Measurements from ENCODE around the gene HBG2. TPM values are rescaled to one million over a fixed set of nuclear protein-coding genes. Genes with fewer than 3 reads are reported as not detected.

Gene HBG2
- polyA plus RNA-seq, 1 donor from 2014 or later: not detected

DNA sequence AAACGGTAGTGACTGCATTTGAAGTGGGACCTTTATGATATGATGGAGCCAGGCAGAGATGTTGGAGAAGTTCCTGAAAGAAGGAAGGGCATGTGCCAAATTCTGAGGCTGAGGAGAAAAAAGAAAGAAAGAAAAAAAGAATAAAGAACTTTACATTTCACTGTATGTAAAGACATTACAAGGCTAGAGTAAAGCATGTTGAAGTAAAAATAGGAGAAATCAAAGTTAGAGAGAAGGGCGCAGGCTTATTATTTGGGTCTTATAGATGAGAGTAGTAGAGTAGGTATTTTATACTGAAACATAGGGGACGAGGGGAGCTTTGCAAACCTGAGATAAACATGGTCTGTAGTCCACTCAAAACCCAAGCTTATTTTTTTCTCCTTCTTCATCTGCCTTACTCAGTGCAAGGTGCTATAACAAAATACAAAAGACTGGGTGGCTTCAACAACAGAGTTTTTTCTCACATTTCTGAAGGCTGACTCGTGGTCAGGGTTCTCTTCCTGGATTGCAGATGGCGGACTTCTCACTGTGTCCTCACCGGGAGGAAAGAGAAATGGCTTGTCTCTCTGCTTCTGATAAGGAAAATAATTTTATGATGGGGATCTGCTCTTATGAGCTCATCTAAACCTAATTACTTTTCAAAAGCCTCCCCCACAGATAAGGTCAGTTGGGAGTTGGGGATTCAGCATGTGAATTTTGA, 7.7 kb downstream of the HBG2 start:
- Histone ChIP-seq H3F3A (ENCODE audit: insufficient read depth, low read length, poor library complexity, severe bottlenecking) (no peaks in the 10 kb centered on the region), H3K9me2 (ENCODE audit: insufficient read depth, low read length) (no peaks in the 10 kb centered on the region), H3K36me3 (ENCODE audit: insufficient read depth, low read length) (no peaks in the 10 kb centered on the region), H3K27me3 (ENCODE audit: insufficient read depth, low read depth, low read length) (no peaks in the 10 kb centered on the region), H4K20me1 (ENCODE audit: insufficient read depth) (no peaks in the 10 kb centered on the region), H3K4me2 (ENCODE audit: low read length) (no peak overlapping the region), H3K4me3 (ENCODE audit: low read length) (no peak overlapping the region), H3K9me3 (ENCODE audit: low read length) (no peaks in the 10 kb centered on the region), H3K27ac (ENCODE audit: low read length) (no peak overlapping the region), H3K79me2 (replicated peaks; ENCODE audit: insufficient read depth, low read length) (no peaks in the 10 kb centered on the region), H3K9ac (ENCODE audit: low read length) (no peak overlapping the region), H2AFZ (ENCODE audit: low read depth, low read length) (no peak overlapping the region)
- TF ChIP-seq EZH2 (IDR thresholded peaks at IDR 0.05; ENCODE audit: borderline replicate concordance, insufficient read depth, low read length, poor library complexity, severe bottlenecking): no peak
- TF ChIP-seq, protein P1, sequence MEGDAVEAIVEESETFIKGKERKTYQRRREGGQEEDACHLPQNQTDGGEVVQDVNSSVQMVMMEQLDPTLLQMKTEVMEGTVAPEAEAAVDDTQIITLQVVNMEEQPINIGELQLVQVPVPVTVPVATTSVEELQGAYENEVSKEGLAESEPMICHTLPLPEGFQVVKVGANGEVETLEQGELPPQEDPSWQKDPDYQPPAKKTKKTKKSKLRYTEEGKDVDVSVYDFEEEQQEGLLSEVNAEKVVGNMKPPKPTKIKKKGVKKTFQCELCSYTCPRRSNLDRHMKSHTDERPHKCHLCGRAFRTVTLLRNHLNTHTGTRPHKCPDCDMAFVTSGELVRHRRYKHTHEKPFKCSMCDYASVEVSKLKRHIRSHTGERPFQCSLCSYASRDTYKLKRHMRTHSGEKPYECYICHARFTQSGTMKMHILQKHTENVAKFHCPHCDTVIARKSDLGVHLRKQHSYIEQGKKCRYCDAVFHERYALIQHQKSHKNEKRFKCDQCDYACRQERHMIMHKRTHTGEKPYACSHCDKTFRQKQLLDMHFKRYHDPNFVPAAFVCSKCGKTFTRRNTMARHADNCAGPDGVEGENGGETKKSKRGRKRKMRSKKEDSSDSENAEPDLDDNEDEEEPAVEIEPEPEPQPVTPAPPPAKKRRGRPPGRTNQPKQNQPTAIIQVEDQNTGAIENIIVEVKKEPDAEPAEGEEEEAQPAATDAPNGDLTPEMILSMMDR (IDR thresholded peaks at IDR 0.05; ENCODE audit: poor library complexity, severe bottlenecking): no peak

DNA sequence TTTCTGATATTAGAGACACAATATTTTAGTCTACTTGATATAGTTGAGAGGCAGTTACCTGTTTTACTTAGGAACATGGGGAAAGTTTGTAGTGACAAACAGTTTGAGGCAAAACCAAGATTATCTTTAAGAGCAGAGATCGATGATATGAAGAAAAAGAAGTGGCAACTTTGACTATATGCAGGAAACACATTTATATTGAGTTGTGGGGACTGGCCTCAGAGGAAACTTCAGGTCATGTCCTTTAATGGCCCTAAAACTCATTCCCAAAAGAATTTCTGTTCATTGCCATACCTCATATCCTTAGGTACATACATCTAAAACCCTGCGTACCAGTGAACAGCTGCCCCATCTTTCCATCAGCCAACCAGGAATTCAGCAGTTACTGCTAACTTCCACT, 9.4 kb downstream of the HBG2 start:
- H4K20me1 ChIP-seq (ENCODE audit: insufficient read depth): no peaks in the 10 kb centered on the region
- no peak overlapping the region for H3K4me2 ChIP-seq (ENCODE audit: low read length)
- no peaks in the 10 kb centered on the region for H3K36me3 ChIP-seq (ENCODE audit: insufficient read depth, low read length)
- no peak overlapping the region for H2AFZ ChIP-seq (ENCODE audit: low read depth, low read length)
- H3K9me3 ChIP-seq (ENCODE audit: low read length): no peaks in the 10 kb centered on the region
- no peak overlapping the region for H3K4me3 ChIP-seq (ENCODE audit: low read length)
- no peak for TF ChIP-seq TAF1 (IDR thresholded peaks at IDR 0.05; ENCODE audit: low read depth)
- TF ChIP-seq RAD21 (conservative IDR thresholded peaks at IDR 0.05): no peak
- no peak for TF ChIP-seq MXI1 (conservative IDR thresholded peaks at IDR 0.05; ENCODE audit: poor library complexity, severe bottlenecking)
- TF ChIP-seq POLR2AphosphoS5 (IDR thresholded peaks at IDR 0.05): no peak
- TF ChIP-seq, protein P1 (IDR thresholded peaks at IDR 0.05; ENCODE audit: poor library complexity, severe bottlenecking): no peak
- no peak for TF ChIP-seq EZH2 (IDR thresholded peaks at IDR 0.05; ENCODE audit: borderline replicate concordance, insufficient read depth, low read length, poor library complexity, severe bottlenecking)
- TF ChIP-seq SMC3 (conservative IDR thresholded peaks at IDR 0.05; ENCODE audit: poor library complexity): no peak
- no peak for TF ChIP-seq EP300 (conservative IDR thresholded peaks at IDR 0.05; ENCODE audit: poor library complexity, severe bottlenecking)
- TF ChIP-seq, protein P2, sequence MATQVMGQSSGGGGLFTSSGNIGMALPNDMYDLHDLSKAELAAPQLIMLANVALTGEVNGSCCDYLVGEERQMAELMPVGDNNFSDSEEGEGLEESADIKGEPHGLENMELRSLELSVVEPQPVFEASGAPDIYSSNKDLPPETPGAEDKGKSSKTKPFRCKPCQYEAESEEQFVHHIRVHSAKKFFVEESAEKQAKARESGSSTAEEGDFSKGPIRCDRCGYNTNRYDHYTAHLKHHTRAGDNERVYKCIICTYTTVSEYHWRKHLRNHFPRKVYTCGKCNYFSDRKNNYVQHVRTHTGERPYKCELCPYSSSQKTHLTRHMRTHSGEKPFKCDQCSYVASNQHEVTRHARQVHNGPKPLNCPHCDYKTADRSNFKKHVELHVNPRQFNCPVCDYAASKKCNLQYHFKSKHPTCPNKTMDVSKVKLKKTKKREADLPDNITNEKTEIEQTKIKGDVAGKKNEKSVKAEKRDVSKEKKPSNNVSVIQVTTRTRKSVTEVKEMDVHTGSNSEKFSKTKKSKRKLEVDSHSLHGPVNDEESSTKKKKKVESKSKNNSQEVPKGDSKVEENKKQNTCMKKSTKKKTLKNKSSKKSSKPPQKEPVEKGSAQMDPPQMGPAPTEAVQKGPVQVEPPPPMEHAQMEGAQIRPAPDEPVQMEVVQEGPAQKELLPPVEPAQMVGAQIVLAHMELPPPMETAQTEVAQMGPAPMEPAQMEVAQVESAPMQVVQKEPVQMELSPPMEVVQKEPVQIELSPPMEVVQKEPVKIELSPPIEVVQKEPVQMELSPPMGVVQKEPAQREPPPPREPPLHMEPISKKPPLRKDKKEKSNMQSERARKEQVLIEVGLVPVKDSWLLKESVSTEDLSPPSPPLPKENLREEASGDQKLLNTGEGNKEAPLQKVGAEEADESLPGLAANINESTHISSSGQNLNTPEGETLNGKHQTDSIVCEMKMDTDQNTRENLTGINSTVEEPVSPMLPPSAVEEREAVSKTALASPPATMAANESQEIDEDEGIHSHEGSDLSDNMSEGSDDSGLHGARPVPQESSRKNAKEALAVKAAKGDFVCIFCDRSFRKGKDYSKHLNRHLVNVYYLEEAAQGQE (IDR thresholded peaks at IDR 0.05; ENCODE audit: borderline replicate concordance): no peak
- no peaks in the 10 kb centered on the region for H3K27me3 ChIP-seq (ENCODE audit: insufficient read depth, low read depth, low read length)
- H3K9me2 ChIP-seq (ENCODE audit: insufficient read depth, low read length): no peaks in the 10 kb centered on the region
- H3K27ac ChIP-seq (ENCODE audit: low read length): no peak overlapping the region
- H3K79me2 ChIP-seq (replicated peaks; ENCODE audit: insufficient read depth, low read length): no peaks in the 10 kb centered on the region
- no peaks in the 10 kb centered on the region for H3F3A ChIP-seq (ENCODE audit: insufficient read depth, low read length, poor library complexity, severe bottlenecking)
- H3K9ac ChIP-seq (ENCODE audit: low read length): no peak overlapping the region
